A549 (cell line): ENCODE results near the gene CHURC1. TPM values are rescaled to one million over a fixed set of nuclear protein-coding genes. Genes with fewer than 3 reads are reported as not detected.

Experiments
- ATAC-seq, 2 experiments: fragments of 200-7000 bp in 1 of 2; fragments of >200 bp in 1 of 2; cut with Nextera tagmentation in 1 of 2; cut with Tn5 transposase in 1 of 2; 3 replicates each; pipeline versions ENCODE4 v1.8.0 to v1.9.1; 2018 to 2020; ENCODE audit warnings: mild to moderate bottlenecking in 1 of 2, moderate library complexity in 1 of 2
- CTCF ChIA-PET: fragments of 300-600 bp; sonication (Branson Sonifier 250); formaldehyde crosslinking; extraction: SDS; loops from one replicate; lab custom pipeline; 2021; ENCODE audit warnings: antibody characterized with exemption, inconsistent platforms; lab: Yijun Ruan, JAX
- POLR2A ChIA-PET: fragments of 350-600 bp; formaldehyde crosslinking; extraction: SDS; loops from one replicate; lab custom pipeline; 2021; ENCODE audit warnings: antibody characterized with exemption, inconsistent platforms; lab: Yijun Ruan, JAX
- DNase-seq, 2 experiments: peaks; one replicate each; pipeline versions ENCODE4 v3.0.0 to v3.0.0-alpha.2; 2011 to 2016; ENCODE audit warnings: low read depth in 1 of 2, low spot score in 1 of 2
- FAIRE-seq: peaks from 2 replicates; lab custom pipeline; 2011; peaks lifted over from hg19 to GRCh38; lab: Jason Lieb, UNC
- H3K27ac ChIP-seq, 2 experiments: fragments of >200 bp; sonication (Bioruptor Twin); formaldehyde crosslinking; 3 replicates each; pipeline ENCODE4 v1.5.1; 2016 to 2017
- H3K4me1 ChIP-seq: fragments of >200 bp; sonication (Bioruptor Twin); formaldehyde crosslinking; 3 replicates; pipeline ENCODE4 v1.6.1; 2016
- H3K4me2 ChIP-seq: fragments of >200 bp; sonication (Bioruptor Twin); formaldehyde crosslinking; 3 replicates; pipeline ENCODE4 v1.6.1; 2016
- H3K4me3 ChIP-seq: fragments of >200 bp; sonication (Bioruptor Twin); formaldehyde crosslinking; 3 replicates; pipeline ENCODE4 v1.5.1; 2016
- H3K9me3 ChIP-seq: fragments of >200 bp; sonication (Bioruptor Twin); formaldehyde crosslinking; 3 replicates; pipeline ENCODE4 v1.6.1; 2016
- FOXS1 ChIP-seq: fragments of 250-450 bp; sonication (Bioruptor Pico); IDR thresholded peaks from 2 replicates; pipeline ENCODE4 v1.5.0; 2020; ENCODE audit warnings: mild to moderate bottlenecking, moderate library complexity
- HDAC2 ChIP-seq: fragments of 200-600 bp; sonication (generic); IDR thresholded peaks from 2 replicates; pipeline ENCODE4 v1.6.1; 2016
- HMGXB4 ChIP-seq: fragments of 250-450 bp; sonication (Bioruptor Pico); IDR thresholded peaks from 2 replicates; pipeline ENCODE4 v1.5.0; 2021; ENCODE audit warnings: mild to moderate bottlenecking, moderate library complexity, borderline replicate concordance
- HOXB5 ChIP-seq: fragments of 250-450 bp; sonication (Bioruptor Pico); IDR thresholded peaks from 2 replicates; pipeline ENCODE4 v1.5.0; 2020; ENCODE audit warnings: mild to moderate bottlenecking, moderate library complexity
- KDM1A ChIP-seq: fragments of 200-600 bp; sonication (generic); IDR thresholded peaks from 2 replicates; pipeline ENCODE4 v1.6.1; 2016; ENCODE audit warnings: low read depth, mild to moderate bottlenecking
- MAFK ChIP-seq: fragments of 450-650 bp; IDR thresholded peaks from 2 replicates; pipeline ENCODE4 v1.6.1; 2014; ENCODE audit not compliant: partially characterized antibody
- MAX ChIP-seq: IDR thresholded peaks from 2 replicates; pipeline ENCODE4 v1.6.1; 2012
- NFE2L2 ChIP-seq: fragments of 150-350 bp; conservative IDR thresholded peaks from 2 replicates; pipeline ENCODE4 v1.6.1; 2014; ENCODE audit warnings: low read length
- NPAS2 ChIP-seq: fragments of 250-450 bp; sonication (Bioruptor Pico); IDR thresholded peaks from 2 replicates; pipeline ENCODE4 v1.8.0; 2022; ENCODE audit warnings: mild to moderate bottlenecking, moderate library complexity, borderline replicate concordance
- NR3C1 ChIP-seq: fragments of >200 bp; sonication (Bioruptor Twin); formaldehyde crosslinking; IDR thresholded peaks from 3 replicates; pipeline ENCODE4 v1.6.1; 2017
- POLR2A ChIP-seq: IDR thresholded peaks from 2 replicates; pipeline ENCODE4 v1.6.1; 2012; ENCODE audit warnings: mild to moderate bottlenecking, low read length
- RAD21 ChIP-seq, 2 experiments: fragments of >200 bp in 1 of 2; sonication (Bioruptor Twin) in 1 of 2; formaldehyde crosslinking in 1 of 2; IDR thresholded peaks in 1 of 2; conservative IDR thresholded peaks in 1 of 2; 2 replicates in 1 of 2; 3 replicates in 1 of 2; pipeline ENCODE4 v1.6.1; 2012 to 2018; ENCODE audit warnings: inconsistent platforms in 1 of 2
- RARB ChIP-seq: fragments of 250-450 bp; sonication (Bioruptor Pico); IDR thresholded peaks from 2 replicates; pipeline ENCODE4 v1.8.0; 2021; ENCODE audit warnings: mild to moderate bottlenecking, moderate library complexity
- RCOR1 ChIP-seq: fragments of 150-350 bp; IDR thresholded peaks from 2 replicates; pipeline ENCODE4 v1.6.1; 2014; ENCODE audit warnings: antibody characterized with exemption, low read length, low read depth
- TP53 ChIP-seq: fragments of 250-450 bp; sonication (Bioruptor Pico); IDR thresholded peaks from 2 replicates; pipeline ENCODE4 v1.5.0; 2021; ENCODE audit warnings: mild to moderate bottlenecking, moderate library complexity
- WGBS: methylation state at CpG from one replicate; pipeline ENCODE4 v1.1.6; 2017; ENCODE audit errors: missing lambda C conversion rate; 5-methylcytosine and 5-hydroxymethylcytosine counted together
- polyA plus RNA-seq, 4 experiments: library from polyadenylated mRNA; depleted of rRNA in 3 of 4; stranded (reverse); fragments of >200 nt; fragmentation: RNase III in 1 of 4; extraction: RNeasy Plus Mini Kit Qiagen cat#74134 plus additional on column Dnase treatment in 1 of 4; gene quantifications; 2 replicates in 3 of 4; 3 replicates in 1 of 4; pipeline ENCODE4 v1.2.3, GENCODE V29; 2011 to 2017
- TF ChIP-seq, protein P1 (sequence below): fragments of 200-600 bp; sonication (generic); IDR thresholded peaks from 2 replicates; pipeline ENCODE4 v1.6.1; 2016; ENCODE audit warnings: antibody characterized with exemption, mild to moderate bottlenecking, moderate library complexity
- TF ChIP-seq, protein P2 (sequence below): fragments of >200 bp; sonication (Bioruptor Twin); formaldehyde crosslinking; IDR thresholded peaks from 3 replicates; pipeline ENCODE4 v1.5.1; 2016

CHURC1 gene
- polyA plus RNA-seq, 2 of the 4 experiments (the other 2 are of a cell fraction): 151 to 153 TPM

DNA sequence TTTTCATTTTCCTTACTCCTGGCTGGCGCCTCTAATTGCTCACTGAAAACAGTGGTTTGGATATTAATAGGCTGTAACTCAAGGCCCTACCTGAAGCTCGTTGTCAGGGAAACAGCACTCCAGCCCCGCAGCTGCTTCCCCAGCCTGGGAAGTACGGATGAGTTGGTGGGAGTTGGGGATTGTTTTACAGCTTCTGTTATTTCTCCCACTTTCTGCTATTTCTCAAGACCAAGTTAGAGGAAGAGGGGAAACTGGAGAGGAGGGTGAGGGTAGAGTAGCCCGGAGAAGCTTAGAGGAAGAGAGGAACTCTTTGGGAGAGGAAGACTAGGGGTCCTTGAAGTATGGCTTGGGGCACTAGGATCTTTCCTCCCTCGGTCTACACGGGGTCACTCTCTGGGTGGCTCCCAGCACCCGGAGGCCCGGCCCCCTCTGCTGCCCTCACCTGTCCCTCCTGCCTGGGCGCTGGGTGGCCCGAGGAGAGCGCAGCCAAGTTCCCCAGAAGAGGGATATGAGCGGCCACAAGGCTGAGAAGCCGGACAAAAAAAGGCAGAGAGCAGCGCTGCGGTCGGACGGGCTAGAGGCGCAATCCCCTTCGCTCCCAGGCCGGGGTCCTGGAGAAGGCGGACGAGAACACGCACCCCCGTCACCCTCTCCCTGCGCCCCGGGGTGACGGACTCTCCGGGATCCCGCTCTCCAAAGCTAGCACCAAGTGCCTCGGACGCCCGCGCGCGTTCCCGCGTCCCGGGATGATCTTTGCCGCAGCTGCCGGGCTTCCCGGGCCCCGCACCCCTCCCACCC is 35.2 kb upstream of the CHURC1 start:
- POLR2A ChIA-PET: interaction anchor here (0.7 to 1.2 kb wide), 2 partner anchors 36 to 354 kb away, joined by 3 to 10 read pairs; no protein-coding TSS in a partner anchor
- CTCF ChIA-PET: interaction anchor here (0.9 to 7.9 kb wide), 14 partner anchors 9 to 110 kb away, joined by 3 to 86 read pairs (median 4); no protein-coding TSS in a partner anchor
- H3K4me2 ChIP-seq: peak overlapping the region; percentile 97
- H3K9me3 ChIP-seq: no peaks in the 10 kb centered on the region
- peak overlapping the region; percentile 65 to 82; a peak in 5 of 6 replicates for H3K27ac ChIP-seq
- TF ChIP-seq, protein P1, sequence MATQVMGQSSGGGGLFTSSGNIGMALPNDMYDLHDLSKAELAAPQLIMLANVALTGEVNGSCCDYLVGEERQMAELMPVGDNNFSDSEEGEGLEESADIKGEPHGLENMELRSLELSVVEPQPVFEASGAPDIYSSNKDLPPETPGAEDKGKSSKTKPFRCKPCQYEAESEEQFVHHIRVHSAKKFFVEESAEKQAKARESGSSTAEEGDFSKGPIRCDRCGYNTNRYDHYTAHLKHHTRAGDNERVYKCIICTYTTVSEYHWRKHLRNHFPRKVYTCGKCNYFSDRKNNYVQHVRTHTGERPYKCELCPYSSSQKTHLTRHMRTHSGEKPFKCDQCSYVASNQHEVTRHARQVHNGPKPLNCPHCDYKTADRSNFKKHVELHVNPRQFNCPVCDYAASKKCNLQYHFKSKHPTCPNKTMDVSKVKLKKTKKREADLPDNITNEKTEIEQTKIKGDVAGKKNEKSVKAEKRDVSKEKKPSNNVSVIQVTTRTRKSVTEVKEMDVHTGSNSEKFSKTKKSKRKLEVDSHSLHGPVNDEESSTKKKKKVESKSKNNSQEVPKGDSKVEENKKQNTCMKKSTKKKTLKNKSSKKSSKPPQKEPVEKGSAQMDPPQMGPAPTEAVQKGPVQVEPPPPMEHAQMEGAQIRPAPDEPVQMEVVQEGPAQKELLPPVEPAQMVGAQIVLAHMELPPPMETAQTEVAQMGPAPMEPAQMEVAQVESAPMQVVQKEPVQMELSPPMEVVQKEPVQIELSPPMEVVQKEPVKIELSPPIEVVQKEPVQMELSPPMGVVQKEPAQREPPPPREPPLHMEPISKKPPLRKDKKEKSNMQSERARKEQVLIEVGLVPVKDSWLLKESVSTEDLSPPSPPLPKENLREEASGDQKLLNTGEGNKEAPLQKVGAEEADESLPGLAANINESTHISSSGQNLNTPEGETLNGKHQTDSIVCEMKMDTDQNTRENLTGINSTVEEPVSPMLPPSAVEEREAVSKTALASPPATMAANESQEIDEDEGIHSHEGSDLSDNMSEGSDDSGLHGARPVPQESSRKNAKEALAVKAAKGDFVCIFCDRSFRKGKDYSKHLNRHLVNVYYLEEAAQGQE: no peak
- TF ChIP-seq HDAC2 (0 out of 2 replicates have a peak, but pooled peaks have one; percentile 17), NFE2L2 (no peak), RARB (CRISPR knock-in tag) (no peak), POLR2A (no peak), HOXB5 (no peak), RAD21 (conservative IDR thresholded peaks at IDR 0.05 in 1 of 2, IDR thresholded peaks at IDR 0.05 in 1 of 2) (no peak), MAFK (no peak)
- FAIRE-seq (no peak), DNase-seq (peak; percentile 14 to 23), ATAC-seq (peak; percentile 44 to 60; a peak in 5 of 6 replicates)
- peak overlapping the region; percentile 85 for H3K4me3 ChIP-seq
- 29% methylated on average over 21 of the region's 43 CpGs for whole genome bisulfite sequencing
- H3K4me1 ChIP-seq: 0 out of 3 replicates have a peak, but pooled peaks cover under 1% of the 10 kb centered on the region

DNA sequence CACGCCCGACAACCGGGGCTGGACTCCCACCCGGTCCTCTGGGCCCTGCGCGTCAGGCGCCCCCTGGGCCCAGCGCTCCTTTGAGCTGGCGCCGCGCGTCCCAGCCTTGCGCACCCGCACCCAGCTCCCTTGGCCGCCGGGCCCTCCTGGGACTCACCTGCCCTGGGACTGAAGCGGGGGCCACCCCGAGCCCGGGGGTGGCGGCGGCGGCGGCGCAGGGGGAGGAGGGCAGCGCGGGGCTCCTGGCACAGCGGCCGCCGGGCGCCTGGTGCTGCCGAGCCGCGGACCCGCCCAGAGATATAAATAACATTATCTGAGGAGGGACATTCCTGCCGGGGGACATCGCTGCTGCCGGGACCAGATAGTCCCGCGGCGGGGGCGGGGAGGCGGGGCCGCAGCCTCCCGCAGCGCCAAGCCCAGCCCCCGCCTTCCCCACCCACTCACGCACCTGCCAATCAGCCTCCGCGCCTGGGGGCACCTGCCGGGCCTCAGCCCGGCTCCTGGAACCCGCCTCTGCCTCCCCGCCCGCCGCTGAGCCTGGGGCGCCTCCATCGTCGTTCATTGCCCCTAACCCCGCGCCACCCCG is 34.5 kb upstream of the CHURC1 start, which contains the start of gene SPTB:
Gene SPTB (minus strand): TSS at position 273 of the 586 bp plus-strand sequence. CDS start 56,813 bp downstream, outside the sequence.
- peak in 1 of 2 experiments; percentile 30 for DNase-seq
- ChIA-PET CTCF (interaction anchor here (0.7 to 7.9 kb wide), 13 partner anchors 10 to 115 kb away, joined by 3 to 86 read pairs (median 4); no protein-coding TSS in a partner anchor), POLR2A (interaction anchor here (0.7 to 0.9 kb wide), 2 partner anchors 339 to 354 kb away, joined by 3 read pairs; partner anchors contain the start of gene HSPA2)
- Histone ChIP-seq H3K4me3 (peak within 1 kb of the TSS; percentile 85), H3K27ac (peak within 1 kb of the TSS; percentile 65 to 82), H3K4me2 (peak within 1 kb of the TSS; percentile 97), H3K4me1 (no peaks in the 10 kb centered on the region), H3K9me3 (no peaks in the 10 kb centered on the region)
- TF ChIP-seq, protein P2, sequence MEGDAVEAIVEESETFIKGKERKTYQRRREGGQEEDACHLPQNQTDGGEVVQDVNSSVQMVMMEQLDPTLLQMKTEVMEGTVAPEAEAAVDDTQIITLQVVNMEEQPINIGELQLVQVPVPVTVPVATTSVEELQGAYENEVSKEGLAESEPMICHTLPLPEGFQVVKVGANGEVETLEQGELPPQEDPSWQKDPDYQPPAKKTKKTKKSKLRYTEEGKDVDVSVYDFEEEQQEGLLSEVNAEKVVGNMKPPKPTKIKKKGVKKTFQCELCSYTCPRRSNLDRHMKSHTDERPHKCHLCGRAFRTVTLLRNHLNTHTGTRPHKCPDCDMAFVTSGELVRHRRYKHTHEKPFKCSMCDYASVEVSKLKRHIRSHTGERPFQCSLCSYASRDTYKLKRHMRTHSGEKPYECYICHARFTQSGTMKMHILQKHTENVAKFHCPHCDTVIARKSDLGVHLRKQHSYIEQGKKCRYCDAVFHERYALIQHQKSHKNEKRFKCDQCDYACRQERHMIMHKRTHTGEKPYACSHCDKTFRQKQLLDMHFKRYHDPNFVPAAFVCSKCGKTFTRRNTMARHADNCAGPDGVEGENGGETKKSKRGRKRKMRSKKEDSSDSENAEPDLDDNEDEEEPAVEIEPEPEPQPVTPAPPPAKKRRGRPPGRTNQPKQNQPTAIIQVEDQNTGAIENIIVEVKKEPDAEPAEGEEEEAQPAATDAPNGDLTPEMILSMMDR: peak; percentile 14; the same call in 1 of the 3 replicates
- TF ChIP-seq MAX: no peak
- FAIRE-seq: no peak
- ATAC-seq: peak; percentile 71 to 72
- WGBS: no CpG with 5 or more reads among the region's 61 CpGs

DNA sequence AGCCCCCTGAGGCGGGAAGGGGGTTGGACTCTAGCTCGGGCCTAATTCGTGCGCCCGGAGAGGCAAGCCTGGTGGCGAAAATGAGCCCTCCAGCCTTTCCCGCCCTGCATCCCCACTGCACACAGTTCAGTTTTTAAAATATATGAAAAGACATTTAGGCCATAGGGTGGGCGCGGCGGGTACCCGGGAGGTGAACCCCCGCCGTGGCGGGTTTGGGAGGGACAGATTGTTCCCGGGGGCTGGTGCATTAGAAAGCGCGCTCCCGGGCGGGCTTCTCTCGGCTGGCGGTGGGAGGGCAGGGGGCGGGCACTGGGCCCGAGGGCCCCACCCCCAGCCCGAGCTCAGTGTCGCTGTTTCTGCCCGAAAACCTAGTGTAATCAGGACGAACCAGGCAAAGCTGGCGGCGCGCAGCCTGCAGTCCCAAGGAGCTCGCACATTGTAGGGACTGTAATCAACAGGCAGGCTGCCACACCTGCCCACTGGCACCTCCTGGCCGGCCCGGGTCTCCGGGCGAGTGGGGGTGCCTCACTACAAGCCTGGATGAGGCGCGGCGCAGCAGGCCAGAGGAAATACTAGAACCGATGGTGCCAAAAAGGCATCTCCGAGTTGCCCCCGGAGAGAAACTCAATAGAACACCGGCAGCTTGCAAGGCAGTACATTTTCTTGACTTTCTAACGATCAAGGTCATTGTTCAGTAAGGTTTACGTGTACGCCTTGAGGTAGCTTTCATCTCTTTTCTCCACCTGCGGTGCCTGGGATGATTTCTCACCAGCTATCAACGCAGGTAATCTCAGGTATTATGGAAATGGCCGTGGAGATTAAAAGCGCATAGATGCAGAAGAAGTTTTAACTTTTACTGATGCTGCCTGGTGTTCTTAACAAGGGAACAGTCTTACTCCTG is 33.8 kb upstream of the CHURC1 start:
- Histone ChIP-seq H3K4me2 (peak overlapping the region; percentile 97), H3K4me1 (no peaks in the 10 kb centered on the region), H3K9me3 (no peaks in the 10 kb centered on the region), H3K4me3 (peak overlapping the region; percentile 85), H3K27ac (peak overlapping the region; percentile 65 to 82)
- ATAC-seq (peak; percentile 79 to 91), DNase-seq (peak; percentile 40 to 73), FAIRE-seq (no peak)
- WGBS: 22% methylated on average over 30 of the region's 49 CpGs
- ChIA-PET POLR2A (interaction anchor here (0.8 to 0.9 kb wide), 3 partner anchors 34 to 340 kb away, joined by 3 to 6 read pairs (median 3); partner anchors contain the start of gene HSPA2), CTCF (interaction anchor here (0.6 to 7.9 kb wide), 14 partner anchors 11 to 497 kb away, joined by 3 to 86 read pairs (median 4); partner anchors contain the start of gene FNTB)
- TF ChIP-seq NPAS2 (CRISPR knock-in tag) (no peak), RCOR1 (no peak), NR3C1 (no peak), FOXS1 (CRISPR knock-in tag) (no peak), KDM1A (no peak), TP53 (no peak), HMGXB4 (CRISPR knock-in tag) (no peak)
- TF ChIP-seq, protein P2: no peak
